HCT116 (cell line): Measurements from ENCODE around the gene IL6ST.

Experiments used
- EGR1 ChIP-seq: IDR thresholded peaks from 2 replicates; pipeline ENCODE4 v1.6.1; 2012; ENCODE audit warnings: low read depth
- ELF1 ChIP-seq: IDR thresholded peaks from 2 replicates; pipeline ENCODE4 v1.6.1; 2012; ENCODE audit warnings: low read depth, borderline replicate concordance
- EZH2 ChIP-seq: fragments of 200-600 bp; sonication (generic); IDR thresholded peaks from 2 replicates; pipeline ENCODE4 v1.6.1; 2017; ENCODE audit warnings: antibody characterized with exemption, mixed run types
- MAX ChIP-seq: IDR thresholded peaks from 2 replicates; pipeline ENCODE4 v1.6.1; 2012
- POLR2A ChIP-seq: IDR thresholded peaks from 2 replicates; pipeline ENCODE4 v1.7.0; 2011; ENCODE audit warnings: borderline replicate concordance; ENCODE audit not compliant: insufficient read depth, insufficient read length; ENCODE audit errors: extremely low read depth
- POLR2AphosphoS5 ChIP-seq: IDR thresholded peaks from 2 replicates; pipeline ENCODE4 v1.6.1; 2011; ENCODE audit warnings: mild to moderate bottlenecking, low read depth, low read length, moderate library complexity
- ZFX ChIP-seq: fragments of 450-650 bp; IDR thresholded peaks from 2 replicates; pipeline ENCODE4 v1.6.1; 2017
- ZNF274 ChIP-seq: fragments of 200-500 bp; sonication (Bioruptor generic); IDR thresholded peaks from 2 replicates; pipeline ENCODE4 v1.6.1; 2014; ENCODE audit warnings: mild to moderate bottlenecking, low read depth, low read length, inconsistent platforms
- TF ChIP-seq, protein P1 (sequence below), 3 experiments: fragments of 200-600 bp in 1 of 3; sonication (generic) in 1 of 3; IDR thresholded peaks in 2 of 3; conservative IDR thresholded peaks in 1 of 3; 2 replicates each; pipeline ENCODE4 v1.5.1; 2012 to 2017; ENCODE audit warnings: low read depth in 2 of 3, low read length in 2 of 3, antibody characterized with exemption in 1 of 3, borderline replicate concordance in 1 of 3, control low read depth in 1 of 3, mild to moderate bottlenecking in 1 of 3, mixed read lengths in 1 of 3, mixed run types in 1 of 3, moderate library complexity in 1 of 3; ENCODE audit not compliant: insufficient read depth in 1 of 3
- TF ChIP-seq, protein P2 (sequence below): IDR thresholded peaks from 2 replicates; pipeline ENCODE4 v1.6.1; 2012; ENCODE audit warnings: low read depth

GRCh38 chr5:56037531-56038010 lies 42.8 kb upstream of the IL6ST start:
- TF ChIP-seq, protein P1, sequence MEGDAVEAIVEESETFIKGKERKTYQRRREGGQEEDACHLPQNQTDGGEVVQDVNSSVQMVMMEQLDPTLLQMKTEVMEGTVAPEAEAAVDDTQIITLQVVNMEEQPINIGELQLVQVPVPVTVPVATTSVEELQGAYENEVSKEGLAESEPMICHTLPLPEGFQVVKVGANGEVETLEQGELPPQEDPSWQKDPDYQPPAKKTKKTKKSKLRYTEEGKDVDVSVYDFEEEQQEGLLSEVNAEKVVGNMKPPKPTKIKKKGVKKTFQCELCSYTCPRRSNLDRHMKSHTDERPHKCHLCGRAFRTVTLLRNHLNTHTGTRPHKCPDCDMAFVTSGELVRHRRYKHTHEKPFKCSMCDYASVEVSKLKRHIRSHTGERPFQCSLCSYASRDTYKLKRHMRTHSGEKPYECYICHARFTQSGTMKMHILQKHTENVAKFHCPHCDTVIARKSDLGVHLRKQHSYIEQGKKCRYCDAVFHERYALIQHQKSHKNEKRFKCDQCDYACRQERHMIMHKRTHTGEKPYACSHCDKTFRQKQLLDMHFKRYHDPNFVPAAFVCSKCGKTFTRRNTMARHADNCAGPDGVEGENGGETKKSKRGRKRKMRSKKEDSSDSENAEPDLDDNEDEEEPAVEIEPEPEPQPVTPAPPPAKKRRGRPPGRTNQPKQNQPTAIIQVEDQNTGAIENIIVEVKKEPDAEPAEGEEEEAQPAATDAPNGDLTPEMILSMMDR (IDR thresholded peaks at IDR 0.05 in 2 of 3, conservative IDR thresholded peaks at IDR 0.05 in 1 of 3; ENCODE audit: borderline replicate concordance in 1 of 3, insufficient read depth in 1 of 3, low read depth in 2 of 3, low read length in 2 of 3), result no peak
- TF ChIP-seq ELF1 (no peak), MAX (no peak), ZNF274 (no peak), EGR1 (no peak), POLR2A (no peak), ZFX (no peak), POLR2AphosphoS5 (no peak), EZH2 (no peak)
- TF ChIP-seq, protein P2, sequence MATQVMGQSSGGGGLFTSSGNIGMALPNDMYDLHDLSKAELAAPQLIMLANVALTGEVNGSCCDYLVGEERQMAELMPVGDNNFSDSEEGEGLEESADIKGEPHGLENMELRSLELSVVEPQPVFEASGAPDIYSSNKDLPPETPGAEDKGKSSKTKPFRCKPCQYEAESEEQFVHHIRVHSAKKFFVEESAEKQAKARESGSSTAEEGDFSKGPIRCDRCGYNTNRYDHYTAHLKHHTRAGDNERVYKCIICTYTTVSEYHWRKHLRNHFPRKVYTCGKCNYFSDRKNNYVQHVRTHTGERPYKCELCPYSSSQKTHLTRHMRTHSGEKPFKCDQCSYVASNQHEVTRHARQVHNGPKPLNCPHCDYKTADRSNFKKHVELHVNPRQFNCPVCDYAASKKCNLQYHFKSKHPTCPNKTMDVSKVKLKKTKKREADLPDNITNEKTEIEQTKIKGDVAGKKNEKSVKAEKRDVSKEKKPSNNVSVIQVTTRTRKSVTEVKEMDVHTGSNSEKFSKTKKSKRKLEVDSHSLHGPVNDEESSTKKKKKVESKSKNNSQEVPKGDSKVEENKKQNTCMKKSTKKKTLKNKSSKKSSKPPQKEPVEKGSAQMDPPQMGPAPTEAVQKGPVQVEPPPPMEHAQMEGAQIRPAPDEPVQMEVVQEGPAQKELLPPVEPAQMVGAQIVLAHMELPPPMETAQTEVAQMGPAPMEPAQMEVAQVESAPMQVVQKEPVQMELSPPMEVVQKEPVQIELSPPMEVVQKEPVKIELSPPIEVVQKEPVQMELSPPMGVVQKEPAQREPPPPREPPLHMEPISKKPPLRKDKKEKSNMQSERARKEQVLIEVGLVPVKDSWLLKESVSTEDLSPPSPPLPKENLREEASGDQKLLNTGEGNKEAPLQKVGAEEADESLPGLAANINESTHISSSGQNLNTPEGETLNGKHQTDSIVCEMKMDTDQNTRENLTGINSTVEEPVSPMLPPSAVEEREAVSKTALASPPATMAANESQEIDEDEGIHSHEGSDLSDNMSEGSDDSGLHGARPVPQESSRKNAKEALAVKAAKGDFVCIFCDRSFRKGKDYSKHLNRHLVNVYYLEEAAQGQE, result no peak
